IMR-90 (cell line): ENCODE measurements around the gene MYPN. TPM values are rescaled to one million over a fixed set of nuclear protein-coding genes. Genes with fewer than 3 reads are reported as not detected.

ENCODE experiments used
- ATAC-seq: fragments of 200-7000 bp; cut with Tn5 transposase; 2 replicates; pipeline ENCODE4 v1.9.1; 2020; ENCODE audit warnings: low read depth, mild to moderate bottlenecking, moderate library complexity
- BruUV-seq: library from RNA; stranded (reverse); fragments of 400-500 nt; replicated peaks from 2 replicates; lab custom pipeline; 2021; lab: Mats Ljungman, UMichigan
- CTCF ChIA-PET: fragments of 300-600 bp; formaldehyde crosslinking; extraction: SDS; loops from one replicate; lab custom pipeline; 2021; ENCODE audit warnings: antibody characterized with exemption; lab: Yijun Ruan, JAX
- POLR2A ChIA-PET: fragments of 300-600 bp; sonication (Branson Sonifier 250); formaldehyde crosslinking; loops from one replicate; lab custom pipeline; 2022; ENCODE audit warnings: antibody characterized with exemption; ENCODE audit not compliant: unreplicated experiment; lab: Charles Lee
- DNase-seq: peaks from one replicate; pipeline ENCODE4 v3.0.0; 2013
- H2AFZ ChIP-seq: replicated peaks from 2 replicates; pipeline ENCODE3; 2013; ENCODE audit warnings: low read length, mild to moderate bottlenecking; ENCODE audit not compliant: poor library complexity
- H2AK5ac ChIP-seq: 2 replicates; pipeline ENCODE4 v1.6.1; 2013; ENCODE audit warnings: low read depth, low read length, inconsistent platforms
- H2AK9ac ChIP-seq: replicated peaks from 2 replicates; pipeline ENCODE3; 2013; ENCODE audit warnings: mild to moderate bottlenecking, low read depth, low read length, moderate library complexity; ENCODE audit not compliant: poor library complexity
- H2BK120ac ChIP-seq: 2 replicates; pipeline ENCODE4 v1.6.1; 2013; ENCODE audit warnings: low read depth, low read length, inconsistent platforms
- H2BK15ac ChIP-seq: 3 replicates; pipeline ENCODE4 v1.6.1; 2013; ENCODE audit warnings: low read depth, low read length, inconsistent platforms
- H2BK20ac ChIP-seq: 2 replicates; pipeline ENCODE4 v1.6.1; 2013; ENCODE audit warnings: low read depth, mild to moderate bottlenecking, inconsistent platforms, low read length, moderate library complexity
- H2BK5ac ChIP-seq: 2 replicates; pipeline ENCODE4 v1.6.1; 2013; ENCODE audit warnings: mild to moderate bottlenecking, low read depth, low read length, inconsistent platforms; ENCODE audit not compliant: poor library complexity, severe bottlenecking
- H3K14ac ChIP-seq: replicated peaks from 2 replicates; pipeline ENCODE4 v1.6.1; 2013; ENCODE audit warnings: low read depth, low read length, inconsistent platforms
- H3K18ac ChIP-seq: 2 replicates; pipeline ENCODE4 v1.6.1; 2013; ENCODE audit warnings: low read depth, low read length, control low read depth
- H3K23ac ChIP-seq: 2 replicates; pipeline ENCODE4 v1.6.1; 2013; ENCODE audit warnings: low read depth, low read length, inconsistent platforms
- H3K27ac ChIP-seq: 2 replicates; pipeline ENCODE4 v1.5.1; 2013; ENCODE audit warnings: mild to moderate bottlenecking, control low read depth, low read length; ENCODE audit not compliant: insufficient read depth
- H3K27me3 ChIP-seq: 2 replicates; pipeline ENCODE4 v1.6.1; 2013; ENCODE audit warnings: low read length; ENCODE audit not compliant: control insufficient read depth, insufficient read depth
- H3K36me3 ChIP-seq: 2 replicates; pipeline ENCODE4 v1.6.1; 2013; ENCODE audit warnings: low read length, mixed read lengths; ENCODE audit not compliant: control insufficient read depth, insufficient read depth
- H3K4ac ChIP-seq: 2 replicates; pipeline ENCODE4 v1.6.1; 2013; ENCODE audit warnings: low read depth, low read length, inconsistent platforms
- H3K4me1 ChIP-seq: 2 replicates; pipeline ENCODE4 v1.6.1; 2013; ENCODE audit warnings: low read length, mixed read lengths; ENCODE audit not compliant: control insufficient read depth, insufficient read depth
- H3K4me2 ChIP-seq: 2 replicates; pipeline ENCODE4 v1.6.1; 2013; ENCODE audit warnings: low read depth, mild to moderate bottlenecking, control low read depth, low read length, moderate library complexity
- H3K4me3 ChIP-seq: 2 replicates; pipeline ENCODE4 v1.5.1; 2013; ENCODE audit warnings: low read depth, mild to moderate bottlenecking, control low read depth, low read length, moderate library complexity; ENCODE audit not compliant: insufficient read depth
- H3K56ac ChIP-seq: 2 replicates; pipeline ENCODE4 v1.6.1; 2013; ENCODE audit warnings: low read length, inconsistent platforms; ENCODE audit not compliant: insufficient read depth; ENCODE audit errors: extremely low read depth
- H3K79me1 ChIP-seq, 2 experiments: 2 replicates each; pipeline ENCODE4 v1.6.1; 2013; ENCODE audit warnings: low read length in 2 of 2, inconsistent platforms in 1 of 2, low read depth in 1 of 2
- H3K9ac ChIP-seq: 2 replicates; pipeline ENCODE4 v1.6.1; 2013; ENCODE audit warnings: low read depth, low read length, control low read depth
- H3K9me1 ChIP-seq: 2 replicates; pipeline ENCODE4 v1.6.1; 2013; ENCODE audit warnings: low read length, inconsistent platforms; ENCODE audit not compliant: insufficient read depth
- H3K9me3 ChIP-seq: 2 replicates; pipeline ENCODE4 v1.6.1; 2013; ENCODE audit warnings: low read length; ENCODE audit not compliant: control insufficient read depth, insufficient read depth
- H4K20me1 ChIP-seq: 2 replicates; pipeline ENCODE4 v1.6.1; 2013; ENCODE audit warnings: low read length, inconsistent platforms; ENCODE audit not compliant: insufficient read depth
- H4K5ac ChIP-seq: 2 replicates; pipeline ENCODE4 v1.6.1; 2013; ENCODE audit warnings: mild to moderate bottlenecking, low read depth, low read length, control low read depth
- H4K8ac ChIP-seq, 2 experiments: 2 replicates each; pipeline ENCODE4 v1.6.1; 2013; ENCODE audit warnings: low read depth in 2 of 2, low read length in 2 of 2, control low read depth in 1 of 2, inconsistent platforms in 1 of 2
- H4K91ac ChIP-seq: 2 replicates; pipeline ENCODE4 v1.6.1; 2013; ENCODE audit warnings: low read depth, low read length, inconsistent platforms; ENCODE audit not compliant: insufficient read depth
- BHLHE40 ChIP-seq: fragments of 150-350 bp; IDR thresholded peaks from 2 replicates; pipeline ENCODE4 v1.6.1; 2016; ENCODE audit warnings: mild to moderate bottlenecking, low read depth, low read length
- CEBPB ChIP-seq: IDR thresholded peaks from 2 replicates; pipeline ENCODE4 v1.6.1; 2012; ENCODE audit warnings: low read depth, low read length, improper control_type of control experiment
- CHD1 ChIP-seq: IDR thresholded peaks from 2 replicates; pipeline ENCODE4 v1.6.1; 2012; ENCODE audit warnings: low read depth, low read length, improper control_type of control experiment
- CTCF ChIP-seq: conservative IDR thresholded peaks from 2 replicates; pipeline ENCODE4 v1.5.1; 2012; ENCODE audit warnings: mild to moderate bottlenecking, low read depth, low read length, improper control_type of control experiment
- MAFK ChIP-seq: IDR thresholded peaks from 2 replicates; pipeline ENCODE4 v1.6.1; 2012; ENCODE audit warnings: low read depth, low read length, improper control_type of control experiment
- MAZ ChIP-seq: IDR thresholded peaks from 2 replicates; pipeline ENCODE4 v1.6.1; 2012; ENCODE audit warnings: low read depth, mild to moderate bottlenecking, low read length, improper control_type of control experiment, moderate library complexity, borderline replicate concordance
- MXI1 ChIP-seq: IDR thresholded peaks from 2 replicates; pipeline ENCODE4 v1.6.1; 2012; ENCODE audit warnings: low read depth, mild to moderate bottlenecking, low read length, moderate library complexity, borderline replicate concordance
- POLR2A ChIP-seq: IDR thresholded peaks from 2 replicates; pipeline ENCODE4 v1.6.1; 2012; ENCODE audit warnings: mild to moderate bottlenecking, low read depth, low read length
- RAD21 ChIP-seq: IDR thresholded peaks from 2 replicates; pipeline ENCODE4 v1.6.1; 2012; ENCODE audit warnings: low read length, improper control_type of control experiment
- RCOR1 ChIP-seq: IDR thresholded peaks from 2 replicates; pipeline ENCODE4 v1.6.1; 2012; ENCODE audit warnings: mild to moderate bottlenecking, low read length, improper control_type of control experiment; ENCODE audit not compliant: insufficient replicate concordance
- RFX5 ChIP-seq: IDR thresholded peaks from 2 replicates; pipeline ENCODE4 v1.8.0; 2012; ENCODE audit warnings: low read depth, mild to moderate bottlenecking, low read length, moderate library complexity
- SMC3 ChIP-seq: fragments of 150-350 bp; IDR thresholded peaks from 2 replicates; pipeline ENCODE4 v1.6.1; 2016; ENCODE audit warnings: low read depth, mild to moderate bottlenecking, antibody characterized with exemption, low read length, moderate library complexity
- USF2 ChIP-seq: fragments of 150-350 bp; IDR thresholded peaks from 2 replicates; pipeline ENCODE4 v1.6.1; 2017; ENCODE audit warnings: mild to moderate bottlenecking, antibody characterized with exemption, low read length, low read depth
- WGBS, 2 experiments: methylation state at CpG; one replicate each; pipeline versions ENCODE4 v1.1.5 to v1.1.7; 2013; ENCODE audit warnings: missing lambda C conversion rate in 2 of 2; ENCODE audit not compliant: insufficient read length in 1 of 2; ENCODE audit errors: extremely low coverage in 2 of 2; 5-methylcytosine and 5-hydroxymethylcytosine counted together
- dilution Hi-C: fragments of 300-500 bp; cut with HindIII; formaldehyde crosslinking; loops from one replicate; pipeline ENCODE4 v1.14.3; 2018; ENCODE audit warnings: low sequenced_read_pairs; ENCODE audit not compliant: unreplicated experiment
- in situ Hi-C: fragments of 300-500 bp; cut with MboI; formaldehyde crosslinking; loops from 3 replicates; pipeline ENCODE4 v1.14.3; 2019; ENCODE audit warnings: low sequenced_read_pairs, inconsistent platforms, mixed read lengths
- intact Hi-C: fragments of 100-400 bp; cut with micrococcal nuclease; formaldehyde crosslinking; loops from 2 replicates; pipeline ENCODE4 v1.10.0; 2022
- polyA plus RNA-seq, 3 experiments: library from polyadenylated mRNA; depleted of rRNA; stranded (reverse); fragments of >200 nt; gene quantifications; 2 replicates each; pipeline ENCODE4 v1.2.3, GENCODE V29; 2012; ENCODE audit warnings: low replicate concordance in 1 of 3
- total RNA-seq: library from RNA; depleted of rRNA; stranded (reverse); fragments of >200 nt; gene quantifications from 2 replicates; pipeline ENCODE4 v1.2.3, GENCODE V29; 2012

Gene MYPN
- total and polyA plus RNA-seq, 2 of the 4 experiments (the other 2 are of a cell fraction): 7.8 to 13.1 TPM

GRCh38 chr10:68082872-68083271 lies 26.4 kb upstream of the MYPN start:
- H3K4ac ChIP-seq: peak overlapping the region; percentile 14; the same call in 1 of the 2 replicates
- H2AK5ac ChIP-seq: no peak overlapping the region
- DNase-seq (peak; percentile 67), ATAC-seq (peak; percentile 79)
- H4K5ac ChIP-seq: no peak overlapping the region
- peak overlapping the region; percentile 96 for H2BK5ac ChIP-seq
- dilution Hi-C loops: no loop called here
- ChIA-PET POLR2A (no interaction called here), CTCF (interaction anchor here (0.6 to 2.4 kb wide), 10 partner anchors 10 to 220 kb away, joined by 3 to 40 read pairs (median 4); no protein-coding TSS in a partner anchor)
- no peak overlapping the region for H2AK9ac ChIP-seq
- in situ Hi-C loops: loop anchor here (10.0 kb wide), 1 partner anchor 122 kb away; no protein-coding TSS in a partner anchor
- no peak overlapping the region for H3K4me3 ChIP-seq
- H3K79me1 ChIP-seq: peaks cover 3 to 4% of the 10 kb centered on the region in 2 experiments; a peak in 3 of 4 replicates
- H2BK120ac ChIP-seq: peak overlapping the region; percentile 73
- peak overlapping the region; percentile 65; the same call in 1 of the 2 replicates for H3K9ac ChIP-seq
- H3K4me1 ChIP-seq: peaks cover 10% of the 10 kb centered on the region
- no peaks in the 10 kb centered on the region for H3K9me3 ChIP-seq
- TF ChIP-seq RCOR1 (no peak), MAZ (no peak), RAD21 (peak; percentile 83), POLR2A (no peak), MAFK (no peak), MXI1 (no peak), RFX5 (no peak), CEBPB (no peak), CHD1 (no peak), SMC3 (peak; percentile 89), USF2 (no peak), BHLHE40 (no peak), CTCF (peak; percentile 77)
- H3K14ac ChIP-seq: 0 out of 2 replicates have a peak overlapping the region, but pooled peaks have one; percentile 22
- 0 out of 2 replicates have a peak overlapping the region, but pooled peaks have one; percentile 57 for H3K18ac ChIP-seq
- intact Hi-C loops: loop anchor here (1.0 kb wide), 3 partner anchors 73 to 219 kb away; no protein-coding TSS in a partner anchor
- H2BK20ac ChIP-seq: peak overlapping the region; percentile 73; the same call in 1 of the 2 replicates
- peak overlapping the region; percentile 23; the same call in 1 of the 2 replicates for H3K27ac ChIP-seq
- H3K9me1 ChIP-seq: no peaks in the 10 kb centered on the region
- no peak overlapping the region for H3K4me2 ChIP-seq
- no peaks in the 10 kb centered on the region for H3K27me3 ChIP-seq
- H3K56ac ChIP-seq: peak overlapping the region; percentile 80
- BruUV-seq: no TSS peak
- H3K36me3 ChIP-seq: no peaks in the 10 kb centered on the region
- no peak overlapping the region; the same call in 1 of the 2 replicates for H4K91ac ChIP-seq
- H4K20me1 ChIP-seq: no peaks in the 10 kb centered on the region
- H4K8ac ChIP-seq: peak overlapping the region; percentile 50 to 78; a peak in 2 of 4 replicates
- peak overlapping the region; percentile 63; the same call in 1 of the 2 replicates for H3K23ac ChIP-seq
- no peak overlapping the region for H2AFZ ChIP-seq
- no CpG with 5 or more reads among the region's 1 CpG for WGBS, 2 experiments
- H2BK15ac ChIP-seq: no peak overlapping the region
